HepG2 (cell line): Measurements from ENCODE around the gene SGF29. TPM values are rescaled to one million over a fixed set of nuclear protein-coding genes. Genes with fewer than 3 reads are reported as not detected.

Experiments used
- JUND ChIP-seq: sonication (generic); formaldehyde crosslinking; IDR thresholded peaks from 2 replicates; pipeline ENCODE4 v1.8.0; 2022; ENCODE audit warnings: mild to moderate bottlenecking, missing genetic modification reagents
- MAZ ChIP-seq, 2 experiments: sonication (generic) in 1 of 2; formaldehyde crosslinking in 1 of 2; IDR thresholded peaks; 2 replicates each; pipeline versions ENCODE4 v1.5.0 to v1.6.1; 2012 to 2020; ENCODE audit warnings: low read depth in 2 of 2, mild to moderate bottlenecking in 2 of 2, borderline replicate concordance in 1 of 2, improper control_type of control experiment in 1 of 2, low read length in 1 of 2, missing genetic modification reagents in 1 of 2, moderate library complexity in 1 of 2
- NFYB ChIP-seq: sonication (generic); formaldehyde crosslinking; IDR thresholded peaks from 2 replicates; pipeline ENCODE4 v1.4.0; 2020; ENCODE audit warnings: missing genetic modification reagents
- SPEN ChIP-seq: sonication (generic); formaldehyde crosslinking; IDR thresholded peaks from 2 replicates; pipeline ENCODE4 v1.5.1; 2020; ENCODE audit warnings: low read depth, mild to moderate bottlenecking, missing genetic modification reagents
- TGIF2 ChIP-seq: IDR thresholded peaks from 2 replicates; pipeline ENCODE4 v1.6.1; 2016; ENCODE audit warnings: control low read depth, missing compliant biosample characterization
- THAP11 ChIP-seq: IDR thresholded peaks from 2 replicates; pipeline ENCODE4 v1.6.1; 2016; ENCODE audit warnings: missing biosample characterization, missing genetic modification reagents
- TRIM24 ChIP-seq: sonication (generic); formaldehyde crosslinking; IDR thresholded peaks from 2 replicates; pipeline ENCODE4 v1.8.0; 2022; ENCODE audit warnings: mild to moderate bottlenecking, missing genetic modification reagents
- ZMAT3 ChIP-seq: sonication (generic); formaldehyde crosslinking; conservative IDR thresholded peaks from 2 replicates; pipeline ENCODE4 v1.7.0; 2021; ENCODE audit warnings: missing genetic modification reagents
- ZNF10 ChIP-seq: sonication (generic); formaldehyde crosslinking; IDR thresholded peaks from 2 replicates; pipeline ENCODE4 v1.4.0; 2020; ENCODE audit warnings: mild to moderate bottlenecking, low read depth, missing genetic modification reagents, borderline replicate concordance
- ZNF30 ChIP-seq: sonication (generic); formaldehyde crosslinking; IDR thresholded peaks from 2 replicates; pipeline ENCODE4 v1.5.0; 2020; ENCODE audit warnings: mild to moderate bottlenecking, missing genetic modification reagents
- ZNF317 ChIP-seq: sonication (generic); formaldehyde crosslinking; IDR thresholded peaks from 2 replicates; pipeline ENCODE4 v1.5.0; 2020; ENCODE audit warnings: mild to moderate bottlenecking, missing genetic modification reagents
- ZUFSP ChIP-seq: sonication (generic); formaldehyde crosslinking; IDR thresholded peaks from 2 replicates; pipeline ENCODE4 v1.9.0; 2021; ENCODE audit warnings: missing genetic modification reagents, mild to moderate bottlenecking, borderline replicate concordance
- ZZZ3 ChIP-seq: sonication (generic); formaldehyde crosslinking; IDR thresholded peaks from 2 replicates; pipeline ENCODE4 v1.4.0; 2020; ENCODE audit warnings: missing genetic modification reagents, mild to moderate bottlenecking, borderline replicate concordance
- polyA plus RNA-seq, 8 experiments: library from polyadenylated mRNA; depleted of rRNA in 3 of 8; stranded (reverse) in 7 of 8; unstranded in 1 of 8; fragments of >200 nt; fragmentation: Illumina TruSeq in 4 of 8; extraction: Trizol in 4 of 8; gene quantifications; 2 replicates each; pipeline versions ENCODE4 v1.2.1 to v1.2.3, GENCODE V29; 2011 to 2016; ENCODE audit warnings: low read depth in 4 of 8, missing spikeins in 1 of 8, mixed read lengths in 1 of 8; ENCODE audit not compliant: insufficient read depth in 1 of 8
- total RNA-seq, 5 experiments: library from RNA; depleted of rRNA; stranded (reverse); fragments of >200 nt; fragmentation: Illumina TruSeq; extraction: Trizol; gene quantifications; 2 replicates each; pipeline ENCODE4 v1.2.3, GENCODE V29; 2016; ENCODE audit warnings: low read depth in 1 of 5
- TF ChIP-seq, protein P1 (sequence below): sonication (generic); formaldehyde crosslinking; IDR thresholded peaks from 2 replicates; pipeline ENCODE4 v1.5.0; 2020; ENCODE audit warnings: mild to moderate bottlenecking, missing genetic modification reagents, borderline replicate concordance
- TF ChIP-seq, protein P2 (sequence below): sonication (generic); formaldehyde crosslinking; IDR thresholded peaks from 2 replicates; pipeline ENCODE4 v1.5.0; 2020; ENCODE audit warnings: mild to moderate bottlenecking, missing genetic modification reagents, borderline replicate concordance

The SGF29 gene
- total and polyA plus RNA-seq, 2 of the 13 experiments (the other 11 are each of a cell fraction or from before 2014, with no cell fraction given) = 5.0 to 29.4 TPM

- TF ChIP-seq ZUFSP = no peak
- TF ChIP-seq JUND = no peak
- TF ChIP-seq TGIF2 (CRISPR knock-in tag) = no peak
- no peak for TF ChIP-seq ZZZ3 (CRISPR knock-in tag)
- peak; percentile 87 for TF ChIP-seq SPEN (CRISPR knock-in tag)
- no peak for TF ChIP-seq ZMAT3 (CRISPR knock-in tag)
- TF ChIP-seq MAZ (IDR thresholded peaks at IDR 0.05; ENCODE audit: borderline replicate concordance, low read depth, low read length) = no peak
- no peak for TF ChIP-seq MAZ (CRISPR knock-in tag; IDR thresholded peaks at IDR 0.05; ENCODE audit: low read depth)
- TF ChIP-seq, protein P1, sequence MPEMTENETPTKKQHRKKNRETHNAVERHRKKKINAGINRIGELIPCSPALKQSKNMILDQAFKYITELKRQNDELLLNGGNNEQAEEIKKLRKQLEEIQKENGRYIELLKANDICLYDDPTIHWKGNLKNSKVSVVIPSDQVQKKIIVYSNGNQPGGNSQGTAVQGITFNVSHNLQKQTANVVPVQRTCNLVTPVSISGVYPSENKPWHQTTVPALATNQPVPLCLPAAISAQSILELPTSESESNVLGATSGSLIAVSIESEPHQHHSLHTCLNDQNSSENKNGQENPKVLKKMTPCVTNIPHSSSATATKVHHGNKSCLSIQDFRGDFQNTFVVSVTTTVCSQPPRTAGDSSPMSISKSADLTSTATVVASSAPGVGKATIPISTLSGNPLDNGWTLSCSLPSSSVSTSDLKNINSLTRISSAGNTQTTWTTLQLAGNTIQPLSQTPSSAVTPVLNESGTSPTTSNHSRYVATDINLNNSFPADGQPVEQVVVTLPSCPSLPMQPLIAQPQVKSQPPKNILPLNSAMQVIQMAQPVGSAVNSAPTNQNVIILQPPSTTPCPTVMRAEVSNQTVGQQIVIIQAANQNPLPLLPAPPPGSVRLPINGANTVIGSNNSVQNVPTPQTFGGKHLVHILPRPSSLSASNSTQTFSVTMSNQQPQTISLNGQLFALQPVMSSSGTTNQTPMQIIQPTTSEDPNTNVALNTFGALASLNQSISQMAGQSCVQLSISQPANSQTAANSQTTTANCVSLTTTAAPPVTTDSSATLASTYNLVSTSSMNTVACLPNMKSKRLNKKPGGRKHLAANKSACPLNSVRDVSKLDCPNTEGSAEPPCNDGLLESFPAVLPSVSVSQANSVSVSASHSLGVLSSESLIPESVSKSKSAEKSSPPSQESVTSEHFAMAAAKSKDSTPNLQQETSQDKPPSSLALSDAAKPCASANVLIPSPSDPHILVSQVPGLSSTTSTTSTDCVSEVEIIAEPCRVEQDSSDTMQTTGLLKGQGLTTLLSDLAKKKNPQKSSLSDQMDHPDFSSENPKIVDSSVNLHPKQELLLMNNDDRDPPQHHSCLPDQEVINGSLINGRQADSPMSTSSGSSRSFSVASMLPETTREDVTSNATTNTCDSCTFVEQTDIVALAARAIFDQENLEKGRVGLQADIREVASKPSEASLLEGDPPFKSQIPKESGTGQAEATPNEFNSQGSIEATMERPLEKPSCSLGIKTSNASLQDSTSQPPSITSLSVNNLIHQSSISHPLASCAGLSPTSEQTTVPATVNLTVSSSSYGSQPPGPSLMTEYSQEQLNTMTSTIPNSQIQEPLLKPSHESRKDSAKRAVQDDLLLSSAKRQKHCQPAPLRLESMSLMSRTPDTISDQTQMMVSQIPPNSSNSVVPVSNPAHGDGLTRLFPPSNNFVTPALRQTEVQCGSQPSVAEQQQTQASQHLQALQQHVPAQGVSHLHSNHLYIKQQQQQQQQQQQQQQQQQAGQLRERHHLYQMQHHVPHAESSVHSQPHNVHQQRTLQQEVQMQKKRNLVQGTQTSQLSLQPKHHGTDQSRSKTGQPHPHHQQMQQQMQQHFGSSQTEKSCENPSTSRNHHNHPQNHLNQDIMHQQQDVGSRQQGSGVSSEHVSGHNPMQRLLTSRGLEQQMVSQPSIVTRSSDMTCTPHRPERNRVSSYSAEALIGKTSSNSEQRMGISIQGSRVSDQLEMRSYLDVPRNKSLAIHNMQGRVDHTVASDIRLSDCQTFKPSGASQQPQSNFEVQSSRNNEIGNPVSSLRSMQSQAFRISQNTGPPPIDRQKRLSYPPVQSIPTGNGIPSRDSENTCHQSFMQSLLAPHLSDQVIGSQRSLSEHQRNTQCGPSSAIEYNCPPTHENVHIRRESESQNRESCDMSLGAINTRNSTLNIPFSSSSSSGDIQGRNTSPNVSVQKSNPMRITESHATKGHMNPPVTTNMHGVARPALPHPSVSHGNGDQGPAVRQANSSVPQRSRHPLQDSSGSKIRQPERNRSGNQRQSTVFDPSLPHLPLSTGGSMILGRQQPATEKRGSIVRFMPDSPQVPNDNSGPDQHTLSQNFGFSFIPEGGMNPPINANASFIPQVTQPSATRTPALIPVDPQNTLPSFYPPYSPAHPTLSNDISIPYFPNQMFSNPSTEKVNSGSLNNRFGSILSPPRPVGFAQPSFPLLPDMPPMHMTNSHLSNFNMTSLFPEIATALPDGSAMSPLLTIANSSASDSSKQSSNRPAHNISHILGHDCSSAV (CRISPR knock-in tag) = no peak
- 0 out of 2 replicates have a peak, but pooled peaks have one; percentile 45 for TF ChIP-seq ZNF317 (CRISPR knock-in tag)
- TF ChIP-seq ZNF30 (CRISPR knock-in tag) = no peak
- no peak for TF ChIP-seq NFYB
- TF ChIP-seq, protein P2, sequence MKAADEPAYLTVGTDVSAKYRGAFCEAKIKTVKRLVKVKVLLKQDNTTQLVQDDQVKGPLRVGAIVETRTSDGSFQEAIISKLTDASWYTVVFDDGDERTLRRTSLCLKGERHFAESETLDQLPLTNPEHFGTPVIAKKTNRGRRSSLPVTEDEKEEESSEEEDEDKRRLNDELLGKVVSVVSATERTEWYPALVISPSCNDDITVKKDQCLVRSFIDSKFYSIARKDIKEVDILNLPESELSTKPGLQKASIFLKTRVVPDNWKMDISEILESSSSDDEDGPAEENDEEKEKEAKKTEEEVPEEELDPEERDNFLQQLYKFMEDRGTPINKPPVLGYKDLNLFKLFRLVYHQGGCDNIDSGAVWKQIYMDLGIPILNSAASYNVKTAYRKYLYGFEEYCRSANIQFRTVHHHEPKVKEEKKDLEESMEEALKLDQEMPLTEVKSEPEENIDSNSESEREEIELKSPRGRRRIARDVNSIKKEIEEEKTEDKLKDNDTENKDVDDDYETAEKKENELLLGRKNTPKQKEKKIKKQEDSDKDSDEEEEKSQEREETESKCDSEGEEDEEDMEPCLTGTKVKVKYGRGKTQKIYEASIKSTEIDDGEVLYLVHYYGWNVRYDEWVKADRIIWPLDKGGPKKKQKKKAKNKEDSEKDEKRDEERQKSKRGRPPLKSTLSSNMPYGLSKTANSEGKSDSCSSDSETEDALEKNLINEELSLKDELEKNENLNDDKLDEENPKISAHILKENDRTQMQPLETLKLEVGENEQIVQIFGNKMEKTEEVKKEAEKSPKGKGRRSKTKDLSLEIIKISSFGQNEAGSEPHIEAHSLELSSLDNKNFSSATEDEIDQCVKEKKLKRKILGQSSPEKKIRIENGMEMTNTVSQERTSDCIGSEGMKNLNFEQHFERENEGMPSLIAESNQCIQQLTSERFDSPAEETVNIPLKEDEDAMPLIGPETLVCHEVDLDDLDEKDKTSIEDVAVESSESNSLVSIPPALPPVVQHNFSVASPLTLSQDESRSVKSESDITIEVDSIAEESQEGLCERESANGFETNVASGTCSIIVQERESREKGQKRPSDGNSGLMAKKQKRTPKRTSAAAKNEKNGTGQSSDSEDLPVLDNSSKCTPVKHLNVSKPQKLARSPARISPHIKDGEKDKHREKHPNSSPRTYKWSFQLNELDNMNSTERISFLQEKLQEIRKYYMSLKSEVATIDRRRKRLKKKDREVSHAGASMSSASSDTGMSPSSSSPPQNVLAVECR (CRISPR knock-in tag) = peak; percentile 50; the same call in 1 of the 2 replicates
- TF ChIP-seq THAP11 = peak; percentile 73
- no peak; the same call in 1 of the 2 replicates for TF ChIP-seq TRIM24 (CRISPR knock-in tag)
- TF ChIP-seq ZNF10 (CRISPR knock-in tag) = no peak
Measured at GRCh38 chr16:28505489-28506137, 48.1 kb upstream of the SGF29 start (continued).
